HepG2 (cell line): ENCODE results near the gene FAM174C. TPM values are rescaled to one million over a fixed set of nuclear protein-coding genes. Genes with fewer than 3 reads are reported as not detected.

ENCODE experiments used
- ERF ChIP-seq: IDR thresholded peaks from 2 replicates; pipeline ENCODE4 v1.6.1; 2018; ENCODE audit warnings: missing biosample characterization, missing genetic modification reagents
- HNRNPK ChIP-seq: fragments of 200-400 bp; formaldehyde crosslinking; IDR thresholded peaks from 2 replicates; pipeline ENCODE4 v1.6.1; 2018; ENCODE audit warnings: low read length, low read depth, moderate library complexity, mild to moderate bottlenecking; ENCODE audit not compliant: poor library complexity, severe bottlenecking
- JUND ChIP-seq: sonication (generic); formaldehyde crosslinking; IDR thresholded peaks from 2 replicates; pipeline ENCODE4 v1.8.0; 2022; ENCODE audit warnings: mild to moderate bottlenecking, missing genetic modification reagents
- PRPF4 ChIP-seq: fragments of 200-400 bp; formaldehyde crosslinking; IDR thresholded peaks from 2 replicates; pipeline ENCODE4 v1.6.1; 2016; ENCODE audit warnings: low read length, low read depth; ENCODE audit not compliant: poor library complexity, severe bottlenecking
- STAT5B ChIP-seq: sonication (generic); formaldehyde crosslinking; IDR thresholded peaks from 2 replicates; pipeline ENCODE4 v1.4.0; 2020; ENCODE audit warnings: missing genetic modification reagents
- ZFP1 ChIP-seq: IDR thresholded peaks from 2 replicates; pipeline ENCODE4 v1.6.1; 2016
- ZFP36 ChIP-seq: fragments of 150-350 bp; IDR thresholded peaks from 2 replicates; pipeline ENCODE4 v1.6.1; 2018; ENCODE audit warnings: borderline replicate concordance, low read length, low read depth; ENCODE audit not compliant: partially characterized antibody
- ZFP36L1 ChIP-seq: sonication (generic); formaldehyde crosslinking; IDR thresholded peaks from 2 replicates; pipeline ENCODE4 v1.8.0; 2022; ENCODE audit warnings: mild to moderate bottlenecking, missing genetic modification reagents, moderate library complexity
- ZNF17 ChIP-seq: sonication (generic); formaldehyde crosslinking; IDR thresholded peaks from 2 replicates; pipeline ENCODE4 v1.5.0; 2020; ENCODE audit warnings: mild to moderate bottlenecking, missing genetic modification reagents
- ZNF501 ChIP-seq: sonication (generic); formaldehyde crosslinking; IDR thresholded peaks from 2 replicates; pipeline ENCODE4 v1.5.1; 2020; ENCODE audit warnings: mild to moderate bottlenecking, moderate library complexity, missing genetic modification reagents
- polyA plus RNA-seq, 8 experiments: library from polyadenylated mRNA; depleted of rRNA in 3 of 8; stranded (reverse) in 7 of 8; unstranded in 1 of 8; fragments of >200 nt; fragmentation: Illumina TruSeq in 4 of 8; extraction: Trizol in 4 of 8; gene quantifications; 2 replicates each; pipeline versions ENCODE4 v1.2.1 to v1.2.3, GENCODE V29; 2011 to 2016; ENCODE audit warnings: low read depth in 4 of 8, missing spikeins in 1 of 8, mixed read lengths in 1 of 8; ENCODE audit not compliant: insufficient read depth in 1 of 8
- total RNA-seq, 5 experiments: library from RNA; depleted of rRNA; stranded (reverse); fragments of >200 nt; fragmentation: Illumina TruSeq; extraction: Trizol; gene quantifications; 2 replicates each; pipeline ENCODE4 v1.2.3, GENCODE V29; 2016; ENCODE audit warnings: low read depth in 1 of 5
- TF ChIP-seq, protein P1 (sequence below): sonication (generic); formaldehyde crosslinking; IDR thresholded peaks from 2 replicates; pipeline ENCODE4 v1.5.0; 2020; ENCODE audit warnings: missing genetic modification reagents, mild to moderate bottlenecking, borderline replicate concordance
- TF ChIP-seq, protein P2 (sequence below): sonication (generic); formaldehyde crosslinking; IDR thresholded peaks from 2 replicates; pipeline ENCODE4 v1.5.1; 2020; ENCODE audit warnings: missing genetic modification reagents, mild to moderate bottlenecking, borderline replicate concordance
- TF ChIP-seq, protein P3 (sequence below): sonication (generic); formaldehyde crosslinking; IDR thresholded peaks from 2 replicates; pipeline ENCODE4 v1.4.0; 2020; ENCODE audit warnings: mild to moderate bottlenecking, missing genetic modification reagents, borderline replicate concordance
- TF ChIP-seq, protein P4 (sequence below): sonication (generic); formaldehyde crosslinking; IDR thresholded peaks from 2 replicates; pipeline ENCODE4 v1.5.1; 2020; ENCODE audit warnings: missing genetic modification reagents, mild to moderate bottlenecking, borderline replicate concordance
- TF ChIP-seq, protein P5 (sequence below): IDR thresholded peaks from 2 replicates; pipeline ENCODE4 v1.6.1; 2012; ENCODE audit warnings: low read length, improper control_type of control experiment
- TF ChIP-seq, protein P6 (sequence below): sonication (generic); formaldehyde crosslinking; IDR thresholded peaks from 2 replicates; pipeline ENCODE4 v1.4.0; 2020; ENCODE audit warnings: mild to moderate bottlenecking, missing genetic modification reagents
- TF ChIP-seq, protein P7 (sequence below): sonication (generic); formaldehyde crosslinking; IDR thresholded peaks from 2 replicates; pipeline ENCODE4 v1.5.0; 2020; ENCODE audit warnings: missing genetic modification reagents

The FAM174C gene
- total and polyA plus RNA-seq, 2 of the 13 experiments (the other 11 are each of a cell fraction or from before 2014, with no cell fraction given): 19.5 to 31.3 TPM

DNA sequence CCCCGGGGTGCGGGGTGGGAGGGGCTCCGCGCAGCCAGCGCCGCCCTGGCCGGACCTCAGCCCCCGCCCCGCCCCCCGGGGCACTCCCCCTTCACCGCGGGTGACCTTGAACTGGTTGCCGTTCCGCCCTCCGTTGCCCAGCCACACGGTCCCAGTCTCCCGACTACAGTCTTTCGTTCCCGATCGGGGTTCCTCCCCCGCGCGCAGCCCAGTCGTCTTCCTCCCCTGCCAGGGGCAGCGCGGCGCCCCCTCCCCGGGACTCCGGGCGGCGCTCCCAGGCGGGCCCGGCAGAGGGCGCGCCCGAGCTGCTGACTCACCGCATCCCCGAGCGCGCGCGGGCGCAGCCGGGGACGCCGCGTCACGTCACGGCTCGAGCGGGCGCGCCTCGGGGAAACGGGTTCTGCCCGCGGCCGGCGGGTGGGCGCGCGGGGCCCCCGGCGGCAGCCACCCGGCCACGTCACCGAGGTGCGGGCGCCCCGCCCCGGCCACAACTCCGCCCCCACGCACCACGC is 26.5 kb upstream of the FAM174C start (continued):
- TF ChIP-seq ZFP36 (no peak), ERF (no peak; the same call in 1 of the 2 replicates), STAT5B (no peak), PRPF4 (no peak), ZNF501 (CRISPR knock-in tag) (peak; percentile 18; the same call in 1 of the 2 replicates), ZFP36L1 (CRISPR knock-in tag) (no peak), JUND (CRISPR knock-in tag) (no peak), ZFP1 (CRISPR knock-in tag) (no peak), HNRNPK (no peak), ZNF17 (no peak)
- TF ChIP-seq, protein P1, sequence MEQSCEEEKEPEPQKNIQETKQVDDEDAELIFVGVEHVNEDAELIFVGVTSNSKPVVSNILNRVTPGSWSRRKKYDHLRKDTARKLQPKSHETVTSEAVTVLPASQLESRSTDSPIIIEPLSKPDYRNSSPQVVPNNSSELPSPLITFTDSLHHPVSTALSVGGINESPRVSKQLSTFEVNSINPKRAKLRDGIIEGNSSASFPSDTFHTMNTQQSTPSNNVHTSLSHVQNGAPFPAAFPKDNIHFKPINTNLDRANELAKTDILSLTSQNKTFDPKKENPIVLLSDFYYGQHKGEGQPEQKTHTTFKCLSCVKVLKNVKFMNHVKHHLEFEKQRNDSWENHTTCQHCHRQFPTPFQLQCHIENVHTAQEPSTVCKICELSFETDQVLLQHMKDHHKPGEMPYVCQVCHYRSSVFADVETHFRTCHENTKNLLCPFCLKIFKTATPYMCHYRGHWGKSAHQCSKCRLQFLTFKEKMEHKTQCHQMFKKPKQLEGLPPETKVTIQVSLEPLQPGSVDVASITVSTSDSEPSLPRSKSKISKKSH: 0 out of 2 replicates have a peak, but pooled peaks have one; percentile 11
- TF ChIP-seq, protein P2, sequence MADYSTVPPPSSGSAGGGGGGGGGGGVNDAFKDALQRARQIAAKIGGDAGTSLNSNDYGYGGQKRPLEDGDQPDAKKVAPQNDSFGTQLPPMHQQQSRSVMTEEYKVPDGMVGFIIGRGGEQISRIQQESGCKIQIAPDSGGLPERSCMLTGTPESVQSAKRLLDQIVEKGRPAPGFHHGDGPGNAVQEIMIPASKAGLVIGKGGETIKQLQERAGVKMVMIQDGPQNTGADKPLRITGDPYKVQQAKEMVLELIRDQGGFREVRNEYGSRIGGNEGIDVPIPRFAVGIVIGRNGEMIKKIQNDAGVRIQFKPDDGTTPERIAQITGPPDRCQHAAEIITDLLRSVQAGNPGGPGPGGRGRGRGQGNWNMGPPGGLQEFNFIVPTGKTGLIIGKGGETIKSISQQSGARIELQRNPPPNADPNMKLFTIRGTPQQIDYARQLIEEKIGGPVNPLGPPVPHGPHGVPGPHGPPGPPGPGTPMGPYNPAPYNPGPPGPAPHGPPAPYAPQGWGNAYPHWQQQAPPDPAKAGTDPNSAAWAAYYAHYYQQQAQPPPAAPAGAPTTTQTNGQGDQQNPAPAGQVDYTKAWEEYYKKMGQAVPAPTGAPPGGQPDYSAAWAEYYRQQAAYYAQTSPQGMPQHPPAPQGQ (CRISPR knock-in tag): no peak
- TF ChIP-seq, protein P3, sequence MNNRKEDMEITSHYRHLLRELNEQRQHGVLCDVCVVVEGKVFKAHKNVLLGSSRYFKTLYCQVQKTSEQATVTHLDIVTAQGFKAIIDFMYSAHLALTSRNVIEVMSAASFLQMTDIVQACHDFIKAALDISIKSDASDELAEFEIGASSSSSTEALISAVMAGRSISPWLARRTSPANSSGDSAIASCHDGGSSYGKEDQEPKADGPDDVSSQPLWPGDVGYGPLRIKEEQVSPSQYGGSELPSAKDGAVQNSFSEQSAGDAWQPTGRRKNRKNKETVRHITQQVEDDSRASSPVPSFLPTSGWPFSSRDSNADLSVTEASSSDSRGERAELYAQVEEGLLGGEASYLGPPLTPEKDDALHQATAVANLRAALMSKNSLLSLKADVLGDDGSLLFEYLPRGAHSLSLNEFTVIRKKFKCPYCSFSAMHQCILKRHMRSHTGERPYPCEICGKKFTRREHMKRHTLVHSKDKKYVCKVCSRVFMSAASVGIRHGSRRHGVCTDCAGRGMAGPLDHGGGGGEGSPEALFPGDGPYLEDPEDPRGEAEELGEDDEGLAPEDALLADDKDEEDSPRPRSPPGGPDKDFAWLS: no peak
- TF ChIP-seq, protein P4, sequence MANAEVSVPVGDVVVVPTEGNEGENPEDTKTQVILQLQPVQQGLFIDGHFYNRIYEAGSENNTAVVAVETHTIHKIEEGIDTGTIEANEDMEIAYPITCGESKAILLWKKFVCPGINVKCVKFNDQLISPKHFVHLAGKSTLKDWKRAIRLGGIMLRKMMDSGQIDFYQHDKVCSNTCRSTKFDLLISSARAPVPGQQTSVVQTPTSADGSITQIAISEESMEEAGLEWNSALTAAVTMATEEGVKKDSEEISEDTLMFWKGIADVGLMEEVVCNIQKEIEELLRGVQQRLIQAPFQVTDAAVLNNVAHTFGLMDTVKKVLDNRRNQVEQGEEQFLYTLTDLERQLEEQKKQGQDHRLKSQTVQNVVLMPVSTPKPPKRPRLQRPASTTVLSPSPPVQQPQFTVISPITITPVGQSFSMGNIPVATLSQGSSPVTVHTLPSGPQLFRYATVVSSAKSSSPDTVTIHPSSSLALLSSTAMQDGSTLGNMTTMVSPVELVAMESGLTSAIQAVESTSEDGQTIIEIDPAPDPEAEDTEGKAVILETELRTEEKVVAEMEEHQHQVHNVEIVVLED: no peak
- TF ChIP-seq, protein P5, sequence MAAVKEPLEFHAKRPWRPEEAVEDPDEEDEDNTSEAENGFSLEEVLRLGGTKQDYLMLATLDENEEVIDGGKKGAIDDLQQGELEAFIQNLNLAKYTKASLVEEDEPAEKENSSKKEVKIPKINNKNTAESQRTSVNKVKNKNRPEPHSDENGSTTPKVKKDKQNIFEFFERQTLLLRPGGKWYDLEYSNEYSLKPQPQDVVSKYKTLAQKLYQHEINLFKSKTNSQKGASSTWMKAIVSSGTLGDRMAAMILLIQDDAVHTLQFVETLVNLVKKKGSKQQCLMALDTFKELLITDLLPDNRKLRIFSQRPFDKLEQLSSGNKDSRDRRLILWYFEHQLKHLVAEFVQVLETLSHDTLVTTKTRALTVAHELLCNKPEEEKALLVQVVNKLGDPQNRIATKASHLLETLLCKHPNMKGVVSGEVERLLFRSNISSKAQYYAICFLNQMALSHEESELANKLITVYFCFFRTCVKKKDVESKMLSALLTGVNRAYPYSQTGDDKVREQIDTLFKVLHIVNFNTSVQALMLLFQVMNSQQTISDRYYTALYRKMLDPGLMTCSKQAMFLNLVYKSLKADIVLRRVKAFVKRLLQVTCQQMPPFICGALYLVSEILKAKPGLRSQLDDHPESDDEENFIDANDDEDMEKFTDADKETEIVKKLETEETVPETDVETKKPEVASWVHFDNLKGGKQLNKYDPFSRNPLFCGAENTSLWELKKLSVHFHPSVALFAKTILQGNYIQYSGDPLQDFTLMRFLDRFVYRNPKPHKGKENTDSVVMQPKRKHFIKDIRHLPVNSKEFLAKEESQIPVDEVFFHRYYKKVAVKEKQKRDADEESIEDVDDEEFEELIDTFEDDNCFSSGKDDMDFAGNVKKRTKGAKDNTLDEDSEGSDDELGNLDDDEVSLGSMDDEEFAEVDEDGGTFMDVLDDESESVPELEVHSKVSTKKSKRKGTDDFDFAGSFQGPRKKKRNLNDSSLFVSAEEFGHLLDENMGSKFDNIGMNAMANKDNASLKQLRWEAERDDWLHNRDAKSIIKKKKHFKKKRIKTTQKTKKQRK: no peak
- TF ChIP-seq, protein P6, sequence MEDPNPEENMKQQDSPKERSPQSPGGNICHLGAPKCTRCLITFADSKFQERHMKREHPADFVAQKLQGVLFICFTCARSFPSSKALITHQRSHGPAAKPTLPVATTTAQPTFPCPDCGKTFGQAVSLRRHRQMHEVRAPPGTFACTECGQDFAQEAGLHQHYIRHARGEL (CRISPR knock-in tag): no peak
- TF ChIP-seq, protein P7, sequence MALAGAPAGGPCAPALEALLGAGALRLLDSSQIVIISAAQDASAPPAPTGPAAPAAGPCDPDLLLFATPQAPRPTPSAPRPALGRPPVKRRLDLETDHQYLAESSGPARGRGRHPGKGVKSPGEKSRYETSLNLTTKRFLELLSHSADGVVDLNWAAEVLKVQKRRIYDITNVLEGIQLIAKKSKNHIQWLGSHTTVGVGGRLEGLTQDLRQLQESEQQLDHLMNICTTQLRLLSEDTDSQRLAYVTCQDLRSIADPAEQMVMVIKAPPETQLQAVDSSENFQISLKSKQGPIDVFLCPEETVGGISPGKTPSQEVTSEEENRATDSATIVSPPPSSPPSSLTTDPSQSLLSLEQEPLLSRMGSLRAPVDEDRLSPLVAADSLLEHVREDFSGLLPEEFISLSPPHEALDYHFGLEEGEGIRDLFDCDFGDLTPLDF: no peak
